K562 (cell line): ENCODE measurements around the gene PAQR6. TPM values are rescaled to one million over a fixed set of nuclear protein-coding genes. Genes with fewer than 3 reads are reported as not detected.
A peak's percentile ranks its signal among the peaks of the same experiment; 100 is the strongest.

ENCODE experiments used
- ATAC-seq: fragments of 200-7000 bp; cut with Tn5 transposase; 3 replicates; pipeline ENCODE4 v1.9.1; 2020; ENCODE audit warnings: moderate library complexity
- BruUV-seq: library from RNA; stranded (reverse); fragments of 400-500 nt; replicated peaks from 2 replicates; lab custom pipeline; 2021; lab: Mats Ljungman, UMichigan
- CTCF ChIA-PET: fragments of 300-600 bp; formaldehyde crosslinking; extraction: SDS; loops from one replicate; lab custom pipeline; 2021; ENCODE audit warnings: low intra/inter-chr PET ratio; lab: Yijun Ruan, JAX
- POLR2A ChIA-PET: fragments of 300-600, 350-650 bp; sonication (Branson Sonifier 250); formaldehyde crosslinking; extraction: SDS; loops from one replicate; lab custom pipeline; 2021; ENCODE audit warnings: antibody characterized with exemption, inconsistent platforms; lab: Yijun Ruan, JAX
- DNase-seq, 4 experiments: peaks; one replicate each; pipeline versions ENCODE4 v3.0.0 to v3.0.0-alpha.2; 2011 to 2018; ENCODE audit warnings: low spot score in 3 of 4, mixed read lengths in 3 of 4; ENCODE audit errors: extremely low read depth in 1 of 4
- FAIRE-seq: peaks from 2 replicates; lab custom pipeline; 2011; peaks lifted over from hg19 to GRCh38; lab: Jason Lieb, UNC
- H2AFZ ChIP-seq: 2 replicates; pipeline ENCODE4 v1.6.0; 2011; ENCODE audit warnings: low read depth, low read length, control low read depth, inconsistent platforms
- H3K27ac ChIP-seq: fragments of 200-600 bp; 3 replicates; pipeline ENCODE4 v1.8.0; 2011; ENCODE audit warnings: low read depth, mild to moderate bottlenecking, control low read depth, inconsistent platforms, low read length, moderate library complexity, mixed read lengths; ENCODE audit errors: extremely low read depth
- H3K27me3 ChIP-seq, 2 experiments: fragments of 300-600 bp in 1 of 2; 2 replicates in 1 of 2; 3 replicates in 1 of 2; pipeline versions ENCODE4 v1.6.0 to v1.8.0; 2011; ENCODE audit warnings: inconsistent platforms in 2 of 2, low read length in 2 of 2, mild to moderate bottlenecking in 1 of 2, mixed read lengths in 1 of 2, moderate library complexity in 1 of 2; ENCODE audit not compliant: control insufficient read depth in 2 of 2, insufficient read depth in 2 of 2
- H3K36me3 ChIP-seq: fragments of 300-600 bp; 3 replicates; pipeline ENCODE4 v1.8.0; 2011; ENCODE audit warnings: mild to moderate bottlenecking, low read length, inconsistent platforms; ENCODE audit not compliant: control insufficient read depth, insufficient read depth
- H3K4me1 ChIP-seq, 2 experiments: fragments of 200-600 bp in 1 of 2; replicated peaks in 1 of 2; 2 replicates in 1 of 2; 3 replicates in 1 of 2; pipeline versions ENCODE4 v1.5.1 to v1.8.0; 2011; ENCODE audit warnings: inconsistent platforms in 2 of 2, low read length in 2 of 2, mild to moderate bottlenecking in 1 of 2, mixed read lengths in 1 of 2, moderate library complexity in 1 of 2; ENCODE audit not compliant: control insufficient read depth in 2 of 2, insufficient read depth in 2 of 2
- H3K4me2 ChIP-seq: 2 replicates; pipeline ENCODE4 v1.6.1; 2011; ENCODE audit warnings: low read length, control low read depth, inconsistent platforms, mixed read lengths; ENCODE audit not compliant: insufficient read depth
- H3K4me3 ChIP-seq: fragments of 200-600 bp; sonication (generic), shearing (Covaris generic); 2 replicates; pipeline ENCODE4 v1.5.1; 2016; ENCODE audit warnings: control low read depth, inconsistent platforms
- H3K79me2 ChIP-seq: fragments of 200-600 bp; 3 replicates; pipeline ENCODE4 v1.8.0; 2011; ENCODE audit warnings: low read length, inconsistent platforms; ENCODE audit not compliant: control insufficient read depth, insufficient read depth
- H3K9ac ChIP-seq, 2 experiments: 2 replicates each; pipeline versions ENCODE4 v1.6.0 to v1.6.1; 2011; ENCODE audit warnings: low read depth in 2 of 2, low read length in 2 of 2, control low read depth in 1 of 2, inconsistent platforms in 1 of 2, mild to moderate bottlenecking in 1 of 2, mixed read lengths in 1 of 2; ENCODE audit not compliant: insufficient read depth in 1 of 2
- H3K9me1 ChIP-seq: one replicate; pipeline ENCODE4 v1.6.0; 2011; ENCODE audit warnings: inconsistent platforms, mild to moderate bottlenecking, low read length, moderate library complexity; ENCODE audit not compliant: control insufficient read depth, insufficient read depth
- H3K9me3 ChIP-seq: replicated peaks from 2 replicates; pipeline ENCODE4 v1.5.1; 2011; ENCODE audit warnings: low read depth, low read length, inconsistent platforms; ENCODE audit not compliant: control insufficient read depth, insufficient read depth
- H4K20me1 ChIP-seq: replicated peaks from 2 replicates; pipeline ENCODE4 v1.6.1; 2011; ENCODE audit warnings: low read length, inconsistent platforms, mixed read lengths; ENCODE audit not compliant: control insufficient read depth, insufficient read depth
- NRF1 ChIP-seq, 2 experiments: fragments of 450-650 bp; IDR thresholded peaks in 1 of 2; conservative IDR thresholded peaks in 1 of 2; 2 replicates each; pipeline ENCODE4 v1.6.1; 2014; ENCODE audit warnings: mild to moderate bottlenecking in 2 of 2
- ZFX ChIP-seq: sonication (generic); formaldehyde crosslinking; IDR thresholded peaks from 2 replicates; pipeline ENCODE4 v1.8.0; 2022; ENCODE audit warnings: mild to moderate bottlenecking, missing genetic modification reagents, moderate library complexity
- WGBS: fragments of 100-300 bp; shearing (Covaris generic); methylation state at CpG from one replicate; pipeline ENCODE4 v1.1.6; 2016; ENCODE audit warnings: low coverage, mixed read lengths; ENCODE audit not compliant: insufficient coverage; ENCODE audit errors: missing lambda C conversion rate; 5-methylcytosine and 5-hydroxymethylcytosine counted together
- in situ Hi-C: fragments of 300-500 bp; cut with MboI; formaldehyde crosslinking; loops from 4 replicates; pipeline ENCODE4 v1.15.0; 2018; ENCODE audit warnings: inconsistent platforms, mixed read lengths
- intact Hi-C: fragments of 100-400 bp; cut with micrococcal nuclease; formaldehyde crosslinking; loops from 2 replicates; pipeline ENCODE4 v1.14.2; 2022
- polyA plus RNA-seq, 8 experiments: library from polyadenylated mRNA; depleted of rRNA in 4 of 8; stranded (reverse) in 5 of 8; unstranded in 3 of 8; fragments of >200 nt; fragmentation: Nextera tagmentation in 2 of 8; fragmentation: Illumina TruSeq in 1 of 8; extraction: Ambion mirVana in 2 of 8; extraction: Trizol in 1 of 8; gene quantifications; 2 replicates each; pipeline versions ENCODE4 v1.2.1 to v1.2.3, GENCODE V29; 2011 to 2014; ENCODE audit warnings: inconsistent platforms in 1 of 8, missing spikeins in 1 of 8
- total RNA-seq, 7 experiments: library from RNA; depleted of rRNA in 6 of 7; stranded (reverse); fragments of >200 nt in 6 of 7; fragmentation: Illumina TruSeq in 2 of 7; extraction: Trizol in 2 of 7; gene quantifications; 2 replicates each; pipeline versions ENCODE4 v1.2.1 to v1.2.3, GENCODE V29; 2011 to 2021; ENCODE audit warnings: low replicate concordance in 1 of 7
- TF ChIP-seq, protein P1 (sequence below): sonication (generic); formaldehyde crosslinking; IDR thresholded peaks from 2 replicates; pipeline ENCODE4 v1.8.0; 2022; ENCODE audit warnings: mild to moderate bottlenecking, missing genetic modification reagents, borderline replicate concordance

Gene PAQR6
- total and polyA plus RNA-seq, 9 of the 15 experiments (the other 6 are each of a cell fraction or from before 2014, with no cell fraction given): 0.07 to 1.8 (median 0.62) TPM

DNA sequence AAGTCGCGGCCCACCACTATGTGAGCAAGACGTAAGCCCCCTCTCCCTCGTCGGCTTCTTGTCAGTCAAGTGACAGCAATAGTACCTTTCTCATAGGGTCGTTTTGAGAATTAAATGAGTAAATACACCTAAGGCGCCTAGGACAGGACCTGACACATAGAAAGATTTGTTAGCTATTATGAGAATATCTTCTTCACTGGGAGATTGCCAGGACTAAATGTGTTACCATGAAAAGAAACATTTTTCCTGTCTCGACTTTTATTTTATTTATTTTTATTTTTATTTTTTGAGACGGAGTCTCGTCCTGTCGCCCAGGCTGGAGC is 34.3 kb downstream of the PAQR6 start:
- 0 out of 2 replicates have a peak, but pooled peaks have one; percentile 41 for TF ChIP-seq ZFX (CRISPR knock-in tag)
- TF ChIP-seq, protein P1, sequence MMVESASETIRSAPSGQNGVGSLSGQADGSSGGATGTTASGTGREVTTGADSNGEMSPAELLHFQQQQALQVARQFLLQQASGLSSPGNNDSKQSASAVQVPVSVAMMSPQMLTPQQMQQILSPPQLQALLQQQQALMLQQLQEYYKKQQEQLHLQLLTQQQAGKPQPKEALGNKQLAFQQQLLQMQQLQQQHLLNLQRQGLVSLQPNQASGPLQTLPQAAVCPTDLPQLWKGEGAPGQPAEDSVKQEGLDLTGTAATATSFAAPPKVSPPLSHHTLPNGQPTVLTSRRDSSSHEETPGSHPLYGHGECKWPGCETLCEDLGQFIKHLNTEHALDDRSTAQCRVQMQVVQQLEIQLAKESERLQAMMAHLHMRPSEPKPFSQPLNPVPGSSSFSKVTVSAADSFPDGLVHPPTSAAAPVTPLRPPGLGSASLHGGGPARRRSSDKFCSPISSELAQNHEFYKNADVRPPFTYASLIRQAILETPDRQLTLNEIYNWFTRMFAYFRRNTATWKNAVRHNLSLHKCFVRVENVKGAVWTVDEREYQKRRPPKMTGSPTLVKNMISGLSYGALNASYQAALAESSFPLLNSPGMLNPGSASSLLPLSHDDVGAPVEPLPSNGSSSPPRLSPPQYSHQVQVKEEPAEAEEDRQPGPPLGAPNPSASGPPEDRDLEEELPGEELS (CRISPR knock-in tag): no peak
- no peak for TF ChIP-seq NRF1 (conservative IDR thresholded peaks at IDR 0.05 in 1 of 2, IDR thresholded peaks at IDR 0.05 in 1 of 2)
- DNase-seq (peak in 1 of 4 experiments; percentile 44), ATAC-seq (no peak), FAIRE-seq (no peak)
- POLR2A ChIA-PET: interaction anchor here (0.6 to 2.9 kb wide), 22 partner anchors 8 to 612 kb away, joined by 3 to 62 read pairs (median 6); partner anchors contain the start of genes LMNA, PAQR6, SLC25A44 and SMG5
- peaks cover 31% of the 10 kb centered on the region for H3K79me2 ChIP-seq
- H3K27me3 ChIP-seq: no peaks in the 10 kb centered on the region
- H2AFZ ChIP-seq: peak overlapping the region; percentile 100
- intact Hi-C loops (loop anchor here (2.0 to 5.0 kb wide), 2 partner anchors 21 to 66 kb away; no protein-coding TSS in a partner anchor), in situ Hi-C loops (no loop called here)
- CTCF ChIA-PET: no interaction called here
- no peaks in the 10 kb centered on the region for H4K20me1 ChIP-seq
- no peaks in the 10 kb centered on the region for H3K9me3 ChIP-seq
- peak overlapping the region; percentile 100 for H3K27ac ChIP-seq
- peak overlapping the region; percentile 97 to 99 for H3K9ac ChIP-seq
- WGBS: 2% methylated on average over 11 of the region's 11 CpGs
- H3K9me1 ChIP-seq: no peaks in the 10 kb centered on the region
- no TSS peak for BruUV-seq
- peak overlapping the region; percentile 78 for H3K4me3 ChIP-seq
- peak overlapping the region; percentile 97 for H3K4me2 ChIP-seq
- H3K4me1 ChIP-seq: peaks cover 11 to 17% of the 10 kb centered on the region in 2 experiments; a peak in 4 of 5 replicates
- H3K36me3 ChIP-seq: peaks cover 52% of the 10 kb centered on the region; the same call in 2 of the 3 replicates
